Measurements from ENCODE around the gene METTL2B. TPM values are rescaled to one million over a fixed set of nuclear protein-coding genes. Genes with fewer than 3 reads are reported as not detected.
"Not testable (repeated sequence)": the region's sequence is repeated elsewhere in the genome, so short reads cannot be mapped to it uniquely, and the experiment has no call there.

METTL2B gene
- 36.9 and 37.0 TPM in 2 replicates for total RNA-seq
- long read RNA-seq, transcript METTL2B-201 (9 exons, 2,182 nt), result major isoform, 41 of 81 reads
- long read RNA-seq, transcript METTL2B-206 (8 exons, 1,590 nt), result minor isoform, 19 of 81 reads
- long read RNA-seq, partial matches to known transcripts, result 9 of 81 reads
- long read RNA-seq, other reads (novel, unspliced or antisense), result 12 of 81 reads

DNA sequence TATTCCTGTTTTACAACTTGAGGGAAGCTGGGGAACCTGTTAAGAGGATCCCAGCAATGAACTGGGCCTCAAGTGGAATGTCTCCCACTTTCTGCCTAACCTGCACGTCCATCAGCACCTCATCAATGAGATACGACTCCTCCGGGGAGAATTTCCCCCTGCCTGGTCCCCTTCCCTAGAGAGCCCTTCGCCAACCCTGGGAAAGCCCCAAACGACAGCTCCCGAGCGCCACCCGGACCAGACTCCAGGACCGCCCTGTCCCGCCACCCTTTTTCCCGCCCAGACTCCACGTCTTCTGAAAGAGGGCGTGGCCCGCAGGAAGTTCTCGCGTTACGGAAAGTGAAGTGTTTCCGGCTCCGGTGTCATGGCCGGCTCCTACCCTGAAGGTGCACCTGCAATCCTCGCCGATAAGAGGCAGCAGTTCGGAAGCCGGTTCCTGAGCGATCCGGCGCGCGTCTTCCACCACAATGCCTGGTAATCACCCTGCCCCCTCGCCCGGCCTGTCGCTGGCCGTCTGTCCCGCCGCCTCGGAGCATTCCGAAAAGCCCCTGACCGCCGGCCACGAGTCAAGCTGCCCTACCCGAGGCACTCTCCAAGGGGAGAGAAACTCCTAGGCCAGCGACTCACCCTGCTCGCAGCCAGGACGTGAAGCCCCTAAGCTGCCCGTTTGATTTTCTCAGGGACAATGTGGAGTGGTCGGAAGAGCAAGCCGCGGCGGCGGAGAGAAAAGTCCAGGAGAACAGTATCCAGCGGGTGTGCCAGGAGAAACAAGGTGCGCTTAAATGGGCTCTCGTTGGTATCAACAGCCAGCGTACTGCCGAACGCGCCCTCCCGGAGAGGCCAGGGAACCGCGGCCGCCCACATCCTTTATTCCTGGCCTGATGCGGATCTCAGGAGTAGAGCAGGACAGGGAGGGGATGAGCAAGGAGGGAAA, at the start of gene METTL2B:
Gene METTL2B, plus strand, starts transcription at position 347 of the 934 bp plus-strand sequence. Its CDS starts 18 bp downstream, at position 365.
- peak within 1 kb of the TSS; percentile 98 for H3K4me3 Mint-ChIP-seq (ENCODE audit: low read depth)
- H3K27ac Mint-ChIP-seq, result peak within 1 kb of the TSS; percentile 99
- not testable (repeated sequence) for H3K27me3 Mint-ChIP-seq; H3K9me3 Mint-ChIP-seq (ENCODE audit: low read depth); H3K36me3 Mint-ChIP-seq (ENCODE audit: insufficient read depth)
- peak; percentile 71 for DNase-seq (ENCODE audit: low spot score, unreplicated experiment)
- H3K4me1 Mint-ChIP-seq (ENCODE audit: low read depth), result peaks cover 13% of the 10 kb centered on the region
- TF ChIP-seq, protein P1, sequence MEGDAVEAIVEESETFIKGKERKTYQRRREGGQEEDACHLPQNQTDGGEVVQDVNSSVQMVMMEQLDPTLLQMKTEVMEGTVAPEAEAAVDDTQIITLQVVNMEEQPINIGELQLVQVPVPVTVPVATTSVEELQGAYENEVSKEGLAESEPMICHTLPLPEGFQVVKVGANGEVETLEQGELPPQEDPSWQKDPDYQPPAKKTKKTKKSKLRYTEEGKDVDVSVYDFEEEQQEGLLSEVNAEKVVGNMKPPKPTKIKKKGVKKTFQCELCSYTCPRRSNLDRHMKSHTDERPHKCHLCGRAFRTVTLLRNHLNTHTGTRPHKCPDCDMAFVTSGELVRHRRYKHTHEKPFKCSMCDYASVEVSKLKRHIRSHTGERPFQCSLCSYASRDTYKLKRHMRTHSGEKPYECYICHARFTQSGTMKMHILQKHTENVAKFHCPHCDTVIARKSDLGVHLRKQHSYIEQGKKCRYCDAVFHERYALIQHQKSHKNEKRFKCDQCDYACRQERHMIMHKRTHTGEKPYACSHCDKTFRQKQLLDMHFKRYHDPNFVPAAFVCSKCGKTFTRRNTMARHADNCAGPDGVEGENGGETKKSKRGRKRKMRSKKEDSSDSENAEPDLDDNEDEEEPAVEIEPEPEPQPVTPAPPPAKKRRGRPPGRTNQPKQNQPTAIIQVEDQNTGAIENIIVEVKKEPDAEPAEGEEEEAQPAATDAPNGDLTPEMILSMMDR (IDR thresholded peaks at IDR 0.05; ENCODE audit: unreplicated experiment), result peak; percentile 53

DNA sequence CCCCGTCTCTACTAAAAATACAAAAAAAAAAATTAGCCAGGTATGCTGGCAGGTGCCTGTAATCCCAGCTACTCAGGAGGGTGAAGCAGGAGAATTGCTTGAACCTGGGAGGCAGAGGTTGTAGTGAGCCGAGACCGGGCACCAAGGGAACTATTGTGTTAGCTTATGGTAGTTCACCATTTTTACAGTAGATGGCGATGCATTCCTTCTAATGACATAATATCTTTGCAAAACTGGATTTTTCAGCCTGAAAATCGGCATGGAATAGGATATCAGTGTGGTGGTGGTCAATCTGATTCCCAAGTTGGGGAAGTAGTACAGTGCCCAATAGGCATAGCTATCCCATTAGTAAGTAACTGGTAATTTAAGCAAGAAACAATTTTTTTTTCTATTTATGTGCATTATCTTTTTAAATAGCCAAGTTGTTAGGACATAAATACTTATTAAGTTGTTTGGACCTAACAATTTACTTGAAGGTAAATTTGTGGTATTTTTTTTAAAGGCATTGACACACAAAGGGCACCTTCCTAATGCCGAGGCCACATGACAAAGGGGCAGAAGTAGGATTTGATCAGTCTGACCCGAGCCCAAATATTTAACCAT, 49.2 kb upstream of the METTL2B start:
- no peak for DNase-seq (ENCODE audit: low spot score, unreplicated experiment)
- Mint-ChIP-seq H3K36me3 (ENCODE audit: insufficient read depth) (no peaks in the 10 kb centered on the region), H3K4me3 (ENCODE audit: low read depth) (no peak overlapping the region), H3K27me3 (peaks cover 7% of the 10 kb centered on the region), H3K9me3 (ENCODE audit: low read depth) (no peaks in the 10 kb centered on the region), H3K4me1 (ENCODE audit: low read depth) (peaks cover 3% of the 10 kb centered on the region), H3K27ac (no peak overlapping the region)
- TF ChIP-seq, protein P1 (IDR thresholded peaks at IDR 0.05; ENCODE audit: unreplicated experiment), result peak; percentile 78

DNA sequence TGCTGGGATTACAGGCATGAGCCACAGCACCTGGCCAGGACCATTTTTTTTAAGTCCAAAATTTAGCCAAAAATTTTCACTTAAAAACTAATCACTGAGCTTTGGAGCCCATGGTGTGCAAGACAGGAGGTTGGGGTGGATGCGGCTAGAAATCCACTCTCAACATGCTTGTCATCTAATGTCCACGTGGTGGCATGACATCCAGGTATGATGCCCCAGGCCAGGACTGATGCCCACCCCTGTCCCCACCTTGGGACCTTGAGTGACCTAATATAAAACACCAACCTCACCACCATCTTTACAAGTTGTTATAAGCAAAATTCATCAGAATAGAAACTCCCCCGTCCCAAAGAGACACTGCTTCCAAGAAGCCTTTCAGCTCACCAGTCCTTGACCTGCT, 46.3 kb upstream of the METTL2B start:
- H3K4me3 Mint-ChIP-seq (ENCODE audit: low read depth), result no peak overlapping the region

GRCh38 chr7:128431221-128431620, 45.3 kb upstream of the METTL2B start:
- Mint-ChIP-seq H3K4me3 (ENCODE audit: low read depth) (no peak overlapping the region), H3K27ac (no peak overlapping the region), H3K4me1 (ENCODE audit: low read depth) (peaks cover 15% of the 10 kb centered on the region), H3K27me3 (peaks cover 10% of the 10 kb centered on the region), H3K36me3 (ENCODE audit: insufficient read depth) (no peaks in the 10 kb centered on the region), H3K9me3 (ENCODE audit: low read depth) (no peaks in the 10 kb centered on the region)
- TF ChIP-seq, protein P1 (IDR thresholded peaks at IDR 0.05; ENCODE audit: unreplicated experiment), result no peak
- DNase-seq (ENCODE audit: low spot score, unreplicated experiment), result no peak

More for the DNA sequence above, 46.3 kb upstream of the METTL2B start:
- H3K36me3 Mint-ChIP-seq (ENCODE audit: insufficient read depth), result no peaks in the 10 kb centered on the region
- TF ChIP-seq, protein P1 (IDR thresholded peaks at IDR 0.05; ENCODE audit: unreplicated experiment), result no peak
- peaks cover 7% of the 10 kb centered on the region for H3K27me3 Mint-ChIP-seq
- no peak for DNase-seq (ENCODE audit: low spot score, unreplicated experiment)
- no peaks in the 10 kb centered on the region for H3K9me3 Mint-ChIP-seq (ENCODE audit: low read depth)
- peaks cover 8% of the 10 kb centered on the region for H3K4me1 Mint-ChIP-seq (ENCODE audit: low read depth)
- no peak overlapping the region for H3K27ac Mint-ChIP-seq

GRCh38 chr7:128431754-128432153, 44.8 kb upstream of the METTL2B start:
- no peaks in the 10 kb centered on the region for H3K9me3 Mint-ChIP-seq (ENCODE audit: low read depth)
- TF ChIP-seq, protein P1 (IDR thresholded peaks at IDR 0.05; ENCODE audit: unreplicated experiment), result no peak
- no peak overlapping the region for H3K27ac Mint-ChIP-seq
- H3K36me3 Mint-ChIP-seq (ENCODE audit: insufficient read depth), result no peaks in the 10 kb centered on the region
- H3K4me1 Mint-ChIP-seq (ENCODE audit: low read depth), result peaks cover 15% of the 10 kb centered on the region
- no peak for DNase-seq (ENCODE audit: low spot score, unreplicated experiment)
- H3K27me3 Mint-ChIP-seq, result peaks cover 10% of the 10 kb centered on the region
- H3K4me3 Mint-ChIP-seq (ENCODE audit: low read depth), result no peak overlapping the region
